Pancreas (tissue), 10 donors: ENCODE data around the gene SIPA1L2. TPM values are rescaled to one million over a fixed set of nuclear protein-coding genes. Genes with fewer than 3 reads are reported as not detected.

Source experiments
- ATAC-seq, 4 donors: fragments of 200-7000 bp; cut with Tn5 transposase; one replicate each; pipeline versions ENCODE4 v1.8.0 to v1.9.1; 2020; ENCODE audit warnings: mild to moderate bottlenecking in 4 of 4, moderate library complexity in 4 of 4
- DNase-seq, 6 donors: peaks; one replicate each; pipeline ENCODE4 v3.0.0-alpha.2; 2020
- FAIRE-seq: peaks from 2 replicates; lab custom pipeline; 2012; peaks lifted over from hg19 to GRCh38; lab: Jason Lieb, UNC
- H3K27ac ChIP-seq, 4 donors: fragments of 200-600 bp; sonication (generic); 1 replicate in 3 of 4; 2 replicates in 1 of 4; pipeline versions ENCODE4 v1.5.0 to v1.8.0; 2020
- H3K27me3 ChIP-seq, 4 donors: fragments of 200-600 bp; one replicate each; pipeline ENCODE4 v1.8.0; 2021
- H3K36me3 ChIP-seq, 3 donors: fragments of 200-600 bp; sonication (generic) in 1 of 3; one replicate each; pipeline versions ENCODE4 v1.5.0 to v1.8.0; 2020 to 2021
- H3K4me1 ChIP-seq, 3 donors: fragments of 200-600 bp; one replicate each; pipeline ENCODE4 v1.8.0; 2021
- H3K4me3 ChIP-seq, 4 donors: fragments of 200-600 bp; sonication (generic) in 2 of 4; one replicate each; pipeline versions ENCODE4 v1.5.0 to v1.8.0; 2020 to 2021
- H3K9me3 ChIP-seq, 4 donors: fragments of 200-600 bp; one replicate each; pipeline ENCODE4 v1.8.0; 2021
- WGBS, 2 donors: extraction: QIAGEN DNeasy Blood & Tissue Kit; methylation state at CpG; one replicate each; pipeline ENCODE4 v1.1.7; 2013; 5-methylcytosine and 5-hydroxymethylcytosine counted together
- intact Hi-C, 3 donors: fragments of 100-400 bp; cut with DNase I; formaldehyde crosslinking; loops; one replicate each; pipeline versions ENCODE4 v1.11.1 to v1.14.2; 2022
- polyA plus RNA-seq, 2 donors: library from polyadenylated mRNA; stranded (reverse); fragments of 200-250 nt; gene quantifications; one replicate each; pipeline ENCODE4 v1.2.3, GENCODE V29; 2013
- total RNA-seq, 6 donors: library from RNA; stranded (reverse); fragmentation: NEBNext Ultra II Directional in 4 of 6; extraction: Animal tissue kit (Norgen Biotek cat#: 25700) in 4 of 6; gene quantifications; one replicate each; pipeline versions ENCODE4 v1.2.1 to v1.2.4, GENCODE V29; 2021 to 2023
- TF ChIP-seq, protein P1 (sequence below), 4 donors: fragments of 200-600 bp; sonication (generic) in 3 of 4; IDR thresholded peaks; one replicate each; pipeline versions ENCODE4 v1.5.0 to v1.8.0; 2021; ENCODE audit warnings: antibody characterized with exemption in 4 of 4
- donor health status: healthy with polysubstance abuse.
- donor health status: DM: no; HTN: no; CAD: no; lungs with moderate emphysema.
- donor health status: DM: no; HTN: no; CAD: no.
- donor health status: control.
- donor health status: control.
- donor health status: Bipolar disorder and iron deficiency.
- donor health status: DM: yes; HTN: yes; CAD: no.
- donor health status: DM: no; HTN: no; CAD: no.
- donor health status: DM: no; HTN: no; CAD: no.
- donor health status: DM: yes; HTN: yes; CAD: no.

SIPA1L2 gene
- total and polyA plus RNA-seq, 8 donors: 2.1 to 10.9 (median 4.7) TPM

DNA sequence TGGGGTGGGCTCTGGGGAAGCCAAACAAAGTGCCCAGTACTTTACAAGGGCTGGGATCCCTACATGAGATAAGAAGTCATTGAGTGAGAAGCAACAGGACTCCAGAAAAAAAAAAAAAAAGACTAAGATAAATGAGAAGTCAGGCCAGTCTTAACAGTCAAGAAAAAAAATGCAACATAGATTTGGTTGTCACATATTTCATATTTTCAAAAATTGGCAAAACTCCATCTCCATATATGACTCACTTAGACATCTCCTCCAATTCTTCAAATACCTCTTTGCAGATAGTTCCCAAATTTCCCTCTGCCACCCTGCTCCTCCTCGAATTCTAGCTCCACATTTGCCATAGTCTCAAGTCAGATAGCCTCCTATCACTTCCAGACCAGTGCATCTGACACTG, 20.9 kb upstream of the SIPA1L2 start:
- no peak overlapping the region for H3K27ac ChIP-seq
- H3K9me3 ChIP-seq: no peaks in the 10 kb centered on the region
- TF ChIP-seq, protein P1, sequence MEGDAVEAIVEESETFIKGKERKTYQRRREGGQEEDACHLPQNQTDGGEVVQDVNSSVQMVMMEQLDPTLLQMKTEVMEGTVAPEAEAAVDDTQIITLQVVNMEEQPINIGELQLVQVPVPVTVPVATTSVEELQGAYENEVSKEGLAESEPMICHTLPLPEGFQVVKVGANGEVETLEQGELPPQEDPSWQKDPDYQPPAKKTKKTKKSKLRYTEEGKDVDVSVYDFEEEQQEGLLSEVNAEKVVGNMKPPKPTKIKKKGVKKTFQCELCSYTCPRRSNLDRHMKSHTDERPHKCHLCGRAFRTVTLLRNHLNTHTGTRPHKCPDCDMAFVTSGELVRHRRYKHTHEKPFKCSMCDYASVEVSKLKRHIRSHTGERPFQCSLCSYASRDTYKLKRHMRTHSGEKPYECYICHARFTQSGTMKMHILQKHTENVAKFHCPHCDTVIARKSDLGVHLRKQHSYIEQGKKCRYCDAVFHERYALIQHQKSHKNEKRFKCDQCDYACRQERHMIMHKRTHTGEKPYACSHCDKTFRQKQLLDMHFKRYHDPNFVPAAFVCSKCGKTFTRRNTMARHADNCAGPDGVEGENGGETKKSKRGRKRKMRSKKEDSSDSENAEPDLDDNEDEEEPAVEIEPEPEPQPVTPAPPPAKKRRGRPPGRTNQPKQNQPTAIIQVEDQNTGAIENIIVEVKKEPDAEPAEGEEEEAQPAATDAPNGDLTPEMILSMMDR (IDR thresholded peaks at IDR 0.05): no peak
- WGBS, 2 donors: 45 to 69% methylated on average over 1 of the region's 1 CpG
- no peak for FAIRE-seq
- no peak for DNase-seq
- H3K4me1 ChIP-seq: no peaks in the 10 kb centered on the region
- no peaks in the 10 kb centered on the region for H3K36me3 ChIP-seq
- no peaks in the 10 kb centered on the region for H3K27me3 ChIP-seq
- no peak overlapping the region for H3K4me3 ChIP-seq
- ATAC-seq: no peak
- intact Hi-C loops: no loop called here

DNA sequence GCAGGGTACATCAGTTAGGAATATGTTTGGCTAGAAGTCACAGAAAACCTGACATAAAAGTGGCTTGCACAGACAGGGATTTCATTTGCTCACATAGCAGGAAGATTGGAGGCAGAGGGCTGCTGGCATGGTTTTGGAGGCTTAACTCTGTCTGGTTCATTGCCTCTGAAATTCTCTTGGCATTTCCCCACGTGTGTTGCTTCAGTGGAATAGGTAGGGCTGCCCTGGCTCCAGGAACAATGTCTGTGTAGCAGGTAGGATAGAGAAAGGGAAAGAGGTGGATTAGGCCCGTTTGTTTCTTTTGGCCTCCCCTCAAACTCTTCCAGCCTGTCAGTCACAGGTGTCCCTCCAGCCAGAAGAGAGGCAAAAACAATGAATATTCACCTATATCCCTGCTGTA, 20.5 kb upstream of the SIPA1L2 start:
- no peak overlapping the region for H3K4me3 ChIP-seq
- 64 to 79% methylated on average over 2 of the region's 2 CpGs for WGBS, 2 donors
- H3K4me1 ChIP-seq: no peaks in the 10 kb centered on the region
- no peak overlapping the region for H3K27ac ChIP-seq
- FAIRE-seq (no peak), ATAC-seq (no peak), DNase-seq (no peak)
- H3K9me3 ChIP-seq: no peaks in the 10 kb centered on the region
- no peaks in the 10 kb centered on the region for H3K36me3 ChIP-seq
- intact Hi-C loops: no loop called here
- no peaks in the 10 kb centered on the region for H3K27me3 ChIP-seq
- TF ChIP-seq, protein P1 (IDR thresholded peaks at IDR 0.05): no peak

DNA sequence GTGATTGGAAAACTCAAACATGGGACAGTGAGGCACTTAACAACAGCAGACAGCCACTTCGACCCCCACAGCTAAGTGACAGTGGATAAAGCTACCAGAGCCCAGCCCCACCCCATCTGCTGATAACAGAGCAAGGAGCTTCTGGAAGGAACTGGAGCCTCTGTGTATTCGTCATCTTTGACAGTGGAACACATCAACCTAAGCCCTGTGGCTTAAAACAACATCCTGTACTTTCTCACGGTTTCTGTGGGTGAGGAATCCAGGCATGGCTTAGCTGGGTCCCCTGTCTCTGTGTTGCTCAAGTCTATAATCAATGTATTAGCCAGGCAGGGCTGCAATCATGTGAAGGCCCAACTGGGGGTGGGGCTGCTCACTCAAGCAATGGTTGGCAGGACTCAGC, 18.4 kb upstream of the SIPA1L2 start:
- H3K9me3 ChIP-seq: no peaks in the 10 kb centered on the region
- no peak overlapping the region for H3K4me3 ChIP-seq
- FAIRE-seq (no peak), ATAC-seq (no peak), DNase-seq (no peak)
- H3K27me3 ChIP-seq: no peaks in the 10 kb centered on the region
- H3K4me1 ChIP-seq: no peaks in the 10 kb centered on the region
- 47 to 50% methylated on average over 3 of the region's 3 CpGs for WGBS, 2 donors
- TF ChIP-seq, protein P1 (IDR thresholded peaks at IDR 0.05): no peak
- H3K27ac ChIP-seq: no peak overlapping the region
- H3K36me3 ChIP-seq: no peaks in the 10 kb centered on the region
- intact Hi-C loops: no loop called here

DNA sequence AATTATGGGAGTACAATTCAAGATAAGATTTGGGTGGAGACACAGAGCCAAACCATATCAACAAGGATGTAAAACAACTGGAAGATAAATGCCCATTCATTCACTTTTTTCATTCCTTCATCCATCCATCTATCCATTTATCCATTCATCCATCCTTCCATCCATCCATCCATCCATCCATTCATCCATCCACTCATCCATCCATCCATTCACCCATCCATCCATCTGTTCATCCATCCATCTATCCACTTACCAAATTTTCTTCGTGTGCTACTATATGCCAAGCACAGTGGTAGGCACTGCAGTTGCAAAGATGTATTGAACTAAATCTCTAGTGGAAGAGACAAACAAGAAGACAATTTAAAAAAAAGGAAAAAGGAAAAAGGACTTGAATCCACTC, 14.3 kb upstream of the SIPA1L2 start:
- ATAC-seq (no peak), FAIRE-seq (no peak), DNase-seq (no peak)
- Histone ChIP-seq H3K27ac (no peak overlapping the region), H3K36me3 (no peaks in the 10 kb centered on the region), H3K27me3 (no peaks in the 10 kb centered on the region), H3K4me1 (no peaks in the 10 kb centered on the region), H3K9me3 (no peaks in the 10 kb centered on the region), H3K4me3 (no peak overlapping the region)
- intact Hi-C loops: no loop called here
- 90 to 92% methylated on average over 1 of the region's 1 CpG for WGBS, 2 donors
- TF ChIP-seq, protein P1 (IDR thresholded peaks at IDR 0.05): no peak

DNA sequence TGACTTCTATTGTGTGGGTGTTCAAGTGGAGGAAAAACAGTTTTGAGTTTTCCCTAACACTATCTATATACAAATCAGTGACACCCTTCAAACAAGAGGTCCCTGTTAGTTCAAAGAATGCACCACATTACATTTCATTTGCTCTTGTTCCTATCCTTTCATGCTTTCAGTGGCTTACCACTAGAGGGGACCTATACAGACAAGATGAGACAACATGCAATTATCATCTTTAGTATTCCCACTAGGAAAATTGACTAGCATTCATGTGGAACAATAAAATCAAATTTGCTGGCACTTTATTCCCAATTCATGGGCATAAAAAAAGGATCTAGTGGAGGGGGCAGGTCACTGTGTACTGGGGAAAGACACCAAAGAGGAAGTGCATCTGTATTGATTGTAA, 13.3 kb upstream of the SIPA1L2 start:
- no peaks in the 10 kb centered on the region for H3K4me1 ChIP-seq
- TF ChIP-seq, protein P1 (IDR thresholded peaks at IDR 0.05): no peak
- H3K27me3 ChIP-seq: no peaks in the 10 kb centered on the region
- H3K4me3 ChIP-seq: no peak overlapping the region
- intact Hi-C loops: no loop called here
- DNase-seq (no peak), ATAC-seq (no peak), FAIRE-seq (no peak)
- H3K27ac ChIP-seq: no peak overlapping the region
- H3K9me3 ChIP-seq: no peaks in the 10 kb centered on the region
- no peaks in the 10 kb centered on the region for H3K36me3 ChIP-seq
